ENCODE results near the gene YIF1B.

GRCh38 chr19:38358071-38358470 lies 42.3 kb upstream of the YIF1B start:
- no peak for TF ChIP-seq EZH2 (IDR thresholded peaks at IDR 0.05; ENCODE audit: borderline replicate concordance, insufficient read depth, low read depth, low read length, poor library complexity, severe bottlenecking)
- no peak for TF ChIP-seq CTCF (IDR thresholded peaks at IDR 0.05)

Data from B cell (primary cell).